Rectal smooth muscle tissue (tissue), 1 donor: ENCODE results near the gene TNFRSF18.

Experiments used
- H3K27ac ChIP-seq: one replicate; pipeline ENCODE4 v1.7.0; 2013; ENCODE audit warnings: low read depth, low read length, inconsistent platforms
- H3K27me3 ChIP-seq: one replicate; pipeline ENCODE4 v1.7.0; 2013; ENCODE audit warnings: low read length; ENCODE audit not compliant: control insufficient read depth, insufficient read depth
- H3K36me3 ChIP-seq: one replicate; pipeline ENCODE4 v1.7.0; 2013; ENCODE audit warnings: low read length; ENCODE audit not compliant: control insufficient read depth, insufficient read depth
- H3K4me1 ChIP-seq: one replicate; pipeline ENCODE4 v1.7.0; 2013; ENCODE audit warnings: low read length; ENCODE audit not compliant: control insufficient read depth, insufficient read depth
- H3K4me3 ChIP-seq: one replicate; pipeline ENCODE4 v1.7.0; 2013; ENCODE audit warnings: low read length
- H3K9ac ChIP-seq: one replicate; pipeline ENCODE4 v1.7.0; 2013; ENCODE audit warnings: low read length

TNFRSF18 gene

DNA sequence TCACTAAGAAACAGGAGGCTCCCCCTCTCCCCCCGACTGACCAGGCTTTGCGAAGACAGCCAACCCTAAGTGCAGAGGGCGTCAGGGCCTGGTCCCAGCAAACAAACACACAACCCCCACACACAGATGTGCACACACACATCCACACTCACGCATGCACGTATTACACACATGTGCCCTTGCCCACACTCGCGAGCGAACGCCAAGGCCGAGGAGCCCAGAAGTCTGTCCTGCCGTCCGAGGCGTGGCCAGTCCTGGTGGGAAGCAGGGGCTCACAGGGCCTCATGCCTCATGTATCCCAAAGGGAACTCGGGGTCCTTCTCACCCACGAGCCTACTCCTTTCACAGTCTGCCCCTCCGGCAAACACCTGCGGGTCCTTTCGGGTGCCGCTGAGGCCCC lies 23.4 kb upstream of the TNFRSF18 start:
- Histone ChIP-seq H3K4me1 (peaks cover 6% of the 10 kb centered on the region), H3K27me3 (no peaks in the 10 kb centered on the region), H3K4me3 (no peak overlapping the region), H3K27ac (no peak overlapping the region), H3K9ac (no peak overlapping the region), H3K36me3 (peaks cover 21% of the 10 kb centered on the region)

DNA sequence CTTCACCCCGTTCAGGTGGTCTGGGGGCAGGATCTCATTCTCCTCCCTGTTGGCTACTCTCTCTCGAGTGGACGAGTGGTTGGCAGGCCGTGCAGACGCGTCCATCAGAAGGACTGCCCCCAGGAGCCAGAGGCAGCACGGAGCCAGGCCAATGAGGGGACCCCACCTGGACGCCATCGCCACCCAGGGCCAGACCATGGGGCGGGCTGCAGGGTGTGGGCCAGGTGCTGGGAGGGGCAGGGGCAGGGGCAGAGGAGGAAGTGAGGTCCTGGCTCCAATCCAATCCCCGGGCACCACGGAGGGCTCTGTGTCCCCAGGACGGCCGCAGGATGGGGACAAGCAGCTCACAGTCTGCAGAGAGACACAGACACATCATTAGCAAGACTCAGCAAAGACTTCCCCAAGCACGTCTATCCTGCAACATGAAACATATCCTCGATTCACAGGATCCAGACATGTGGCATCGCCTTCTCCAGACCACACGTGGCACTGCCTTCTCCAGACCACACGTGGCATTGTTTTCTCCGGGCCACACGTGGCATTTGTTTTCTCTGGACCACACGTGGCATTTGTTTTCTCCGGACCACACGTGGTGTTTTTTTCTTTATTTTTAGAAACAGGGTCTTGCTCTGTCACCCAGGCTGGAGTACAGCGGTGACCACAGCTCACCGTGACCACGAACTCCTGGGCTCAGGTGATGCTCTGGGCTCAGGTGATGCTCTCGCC lies 22.4 kb upstream of the TNFRSF18 start:
- H3K4me3 ChIP-seq: no peak overlapping the region
- H3K36me3 ChIP-seq: peaks cover 24% of the 10 kb centered on the region
- H3K4me1 ChIP-seq: peaks cover 6% of the 10 kb centered on the region
- no peak overlapping the region for H3K27ac ChIP-seq
- no peak overlapping the region for H3K9ac ChIP-seq
- no peaks in the 10 kb centered on the region for H3K27me3 ChIP-seq

DNA sequence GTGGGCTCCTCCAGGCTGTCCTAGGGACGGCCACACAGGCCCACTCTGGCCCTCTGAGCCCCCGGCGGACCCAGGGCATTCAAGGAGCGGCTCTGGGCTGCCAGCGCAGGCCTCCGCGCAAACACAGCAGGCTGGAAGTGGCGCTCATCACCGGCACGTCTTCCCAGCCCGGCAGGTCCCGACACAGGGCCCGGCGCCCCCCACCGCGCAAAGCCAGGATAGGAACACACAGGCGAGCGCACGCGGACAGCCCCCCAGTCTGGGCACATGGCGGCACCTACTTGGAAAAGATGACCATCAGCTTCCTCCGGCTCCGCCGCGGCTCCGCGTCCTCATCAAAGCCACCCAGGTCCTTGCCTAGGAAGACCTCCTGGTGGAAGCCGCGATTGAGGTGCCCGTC lies 21.8 kb upstream of the TNFRSF18 start:
- Histone ChIP-seq H3K9ac (no peak overlapping the region), H3K36me3 (peaks cover 24% of the 10 kb centered on the region), H3K4me3 (no peak overlapping the region), H3K4me1 (peaks cover 6% of the 10 kb centered on the region), H3K27me3 (no peaks in the 10 kb centered on the region), H3K27ac (no peak overlapping the region)

DNA sequence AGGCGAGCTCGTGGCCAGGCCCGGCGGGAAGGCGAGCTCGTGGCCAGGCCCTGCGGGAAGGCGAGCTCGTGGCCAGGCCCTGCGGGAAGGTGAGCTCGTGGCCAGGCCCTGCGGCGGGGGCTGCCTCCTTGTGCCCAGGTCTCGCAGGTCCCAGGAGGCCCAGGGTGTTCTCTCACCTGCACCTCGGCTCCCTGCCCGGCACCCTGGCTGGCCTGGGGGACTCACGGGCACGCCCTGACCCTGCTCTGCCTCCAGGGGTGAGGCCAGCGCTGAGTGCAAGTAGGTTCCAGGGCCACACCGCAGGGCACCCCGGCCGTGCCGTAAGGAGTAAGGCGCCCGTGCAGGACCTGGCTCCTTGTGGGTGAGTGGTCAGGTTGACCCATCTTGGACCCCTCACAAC lies 21.0 kb upstream of the TNFRSF18 start:
- Histone ChIP-seq H3K4me1 (peaks cover 4% of the 10 kb centered on the region), H3K9ac (no peak overlapping the region), H3K36me3 (peaks cover 32% of the 10 kb centered on the region), H3K27me3 (no peaks in the 10 kb centered on the region), H3K27ac (no peak overlapping the region), H3K4me3 (no peak overlapping the region)

DNA sequence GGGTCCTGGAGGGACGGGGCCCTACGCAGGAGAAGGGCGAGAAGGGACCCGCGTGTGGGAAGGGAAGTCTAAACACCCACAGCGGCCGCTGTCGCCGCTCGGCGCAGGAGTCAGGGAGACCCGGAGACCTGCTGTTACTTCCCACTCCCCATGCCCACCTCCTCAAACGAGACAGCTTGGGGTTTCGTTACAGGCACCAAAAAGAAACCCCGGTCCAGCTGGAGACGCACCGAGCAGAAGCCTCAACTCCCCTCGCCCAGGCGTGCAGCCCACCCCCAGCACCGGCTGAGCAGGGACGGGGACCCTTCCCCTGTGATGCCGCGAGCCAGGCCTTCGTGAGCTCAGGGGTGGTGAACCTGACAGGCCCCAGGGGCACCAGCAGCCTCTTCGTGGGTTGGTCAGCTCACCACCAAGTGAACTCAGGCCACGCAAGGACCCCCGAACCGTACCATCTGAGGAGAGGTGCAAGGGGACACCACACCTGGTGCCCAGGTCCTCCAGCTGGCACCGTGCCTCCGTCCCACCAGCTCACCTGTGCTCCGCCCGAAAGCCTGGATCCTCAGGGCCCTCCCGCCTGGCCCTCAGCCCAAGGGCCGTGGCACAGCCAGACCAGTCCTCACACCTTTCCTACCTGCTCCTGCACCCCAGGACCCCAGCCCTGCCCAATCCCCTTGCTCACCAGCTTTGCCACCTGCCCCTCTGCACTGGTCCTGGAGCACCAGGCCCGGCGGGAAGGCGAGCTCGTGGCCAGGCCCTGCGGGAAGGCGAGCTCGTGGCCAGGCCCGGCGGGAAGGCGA lies 20.4 kb upstream of the TNFRSF18 start:
- no peak overlapping the region for H3K4me3 ChIP-seq
- H3K27ac ChIP-seq: no peak overlapping the region
- no peaks in the 10 kb centered on the region for H3K27me3 ChIP-seq
- H3K4me1 ChIP-seq: peaks cover 4% of the 10 kb centered on the region
- H3K36me3 ChIP-seq: peaks cover 34% of the 10 kb centered on the region
- no peak overlapping the region for H3K9ac ChIP-seq

DNA sequence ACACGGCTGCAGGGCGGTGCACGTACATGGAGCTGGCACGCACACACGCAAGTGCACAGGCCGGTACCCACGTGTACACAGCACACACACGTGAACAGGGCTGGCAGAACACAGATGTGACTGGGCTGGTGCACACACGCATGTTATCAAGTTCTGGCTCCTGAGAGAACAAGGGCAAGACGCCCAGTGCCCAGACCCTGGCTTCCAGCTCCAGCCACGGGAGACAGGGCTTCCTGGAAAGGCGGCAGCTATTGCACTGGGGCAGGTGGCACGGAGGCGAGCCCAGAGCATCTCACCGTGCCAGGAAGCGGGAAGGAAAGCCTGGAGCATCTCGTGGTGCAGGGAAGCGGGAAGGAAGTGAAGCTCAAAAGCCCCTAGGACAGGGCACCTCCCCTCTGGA lies 19.5 kb upstream of the TNFRSF18 start:
- no peak overlapping the region for H3K9ac ChIP-seq
- H3K36me3 ChIP-seq: peaks cover 37% of the 10 kb centered on the region
- no peak overlapping the region for H3K27ac ChIP-seq
- no peaks in the 10 kb centered on the region for H3K27me3 ChIP-seq
- no peak overlapping the region for H3K4me3 ChIP-seq
- H3K4me1 ChIP-seq: peaks cover 4% of the 10 kb centered on the region

DNA sequence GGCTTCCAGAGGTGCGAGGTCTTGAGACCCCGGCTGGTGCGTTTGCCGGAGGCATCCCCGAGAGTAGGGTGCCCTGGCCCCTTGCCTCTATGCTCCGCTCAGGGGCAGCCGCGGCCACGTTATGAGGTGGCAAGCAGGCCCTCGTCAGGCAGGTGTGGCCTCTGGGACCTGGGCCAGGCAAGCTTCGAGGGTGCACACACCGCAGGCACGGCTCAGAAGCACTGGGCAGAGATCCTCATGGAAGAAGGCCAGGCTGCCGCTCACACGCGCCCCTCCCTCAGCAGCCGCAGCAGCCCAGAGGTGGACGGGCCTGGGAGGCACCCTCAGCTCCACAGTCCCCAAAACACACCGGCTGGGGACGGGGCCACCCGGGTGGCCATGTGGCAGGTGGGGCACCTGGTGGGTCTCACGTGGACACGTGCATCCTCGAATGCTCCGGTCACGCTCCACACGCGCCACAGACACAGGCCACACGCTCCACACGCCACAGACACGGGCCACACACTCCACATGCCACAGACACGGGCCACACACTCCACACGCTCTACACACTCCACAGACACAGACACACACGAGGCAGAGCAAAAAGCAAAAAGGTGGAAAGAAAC lies 18.9 kb upstream of the TNFRSF18 start:
- H3K27ac ChIP-seq: no peak overlapping the region
- no peaks in the 10 kb centered on the region for H3K27me3 ChIP-seq
- H3K4me3 ChIP-seq: no peak overlapping the region
- H3K4me1 ChIP-seq: peaks cover 4% of the 10 kb centered on the region
- no peak overlapping the region for H3K9ac ChIP-seq
- H3K36me3 ChIP-seq: peaks cover 38% of the 10 kb centered on the region

DNA sequence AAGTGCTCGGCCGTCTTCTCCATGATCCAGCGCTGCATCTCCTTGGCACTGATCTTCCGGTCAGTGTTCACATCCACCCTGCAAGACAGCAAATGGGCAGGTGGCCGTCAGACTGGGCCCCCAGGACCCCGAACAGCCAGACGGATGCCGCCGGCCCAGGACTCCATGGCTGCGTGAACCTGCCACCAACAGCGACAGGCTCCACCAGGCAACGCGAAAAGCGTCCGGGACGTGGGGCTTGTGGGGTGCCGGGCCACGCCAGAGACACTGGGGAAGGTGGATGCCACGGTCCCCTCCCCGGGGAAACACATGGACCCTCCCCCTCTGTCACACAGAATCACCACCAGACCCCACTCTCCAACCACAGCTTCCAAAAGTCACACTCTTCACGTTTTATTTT lies 17.5 kb upstream of the TNFRSF18 start:
- H3K9ac ChIP-seq: no peak overlapping the region
- no peak overlapping the region for H3K4me3 ChIP-seq
- no peaks in the 10 kb centered on the region for H3K4me1 ChIP-seq
- H3K27me3 ChIP-seq: no peaks in the 10 kb centered on the region
- no peak overlapping the region for H3K27ac ChIP-seq
- peaks cover 40% of the 10 kb centered on the region for H3K36me3 ChIP-seq

DNA sequence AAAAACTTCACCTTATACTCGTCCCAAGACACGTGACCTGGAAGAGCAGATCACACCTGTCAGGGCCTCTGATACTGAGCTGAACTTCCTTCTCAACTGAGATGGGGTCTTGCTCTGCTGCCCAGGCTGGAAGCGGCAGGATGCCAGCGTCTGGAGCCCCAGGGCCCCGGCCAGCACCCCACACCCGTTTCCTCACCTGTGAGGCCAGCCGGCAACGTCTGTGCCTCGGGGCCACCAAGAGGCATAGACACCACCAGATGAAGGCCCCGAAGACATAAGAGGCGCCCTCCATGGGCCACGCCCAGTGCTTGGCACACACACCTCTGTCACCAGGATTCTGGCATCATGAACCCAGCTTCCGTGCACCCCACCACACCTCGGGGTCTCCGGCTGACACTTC lies 16.9 kb upstream of the TNFRSF18 start:
- peaks cover 41% of the 10 kb centered on the region for H3K36me3 ChIP-seq
- no peak overlapping the region for H3K27ac ChIP-seq
- H3K4me3 ChIP-seq: no peak overlapping the region
- H3K9ac ChIP-seq: no peak overlapping the region
- no peaks in the 10 kb centered on the region for H3K4me1 ChIP-seq
- H3K27me3 ChIP-seq: no peaks in the 10 kb centered on the region

DNA sequence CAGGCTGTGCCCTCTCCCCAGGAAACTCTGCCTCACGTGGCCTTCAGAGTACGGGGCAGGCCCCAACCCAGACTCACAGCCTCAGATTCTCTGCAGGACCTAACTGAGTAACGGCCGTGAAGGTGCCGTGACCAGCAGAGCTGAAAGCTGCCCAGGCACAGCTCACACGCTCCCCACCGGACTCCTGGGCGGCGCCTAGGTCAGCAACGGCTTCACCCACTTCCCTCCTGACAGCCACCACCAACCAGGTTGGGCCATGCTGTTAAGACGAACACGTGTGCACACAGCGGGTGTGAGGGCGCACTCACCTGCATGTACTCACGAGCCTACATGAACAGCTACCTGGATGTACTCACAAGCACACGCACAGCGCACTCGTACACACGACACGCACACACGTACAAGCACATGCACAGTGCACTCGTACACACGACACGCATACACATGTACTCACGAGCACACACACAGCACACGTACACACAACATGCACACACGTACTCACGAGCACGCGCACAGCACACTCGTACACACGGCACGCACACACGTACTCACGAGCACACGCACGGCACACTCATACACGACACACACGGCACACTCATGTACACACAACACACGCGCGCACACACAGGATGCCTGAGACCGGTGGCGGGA lies 16.3 kb upstream of the TNFRSF18 start:
- Histone ChIP-seq H3K4me1 (no peaks in the 10 kb centered on the region), H3K27me3 (no peaks in the 10 kb centered on the region), H3K36me3 (peaks cover 36% of the 10 kb centered on the region), H3K9ac (no peak overlapping the region), H3K27ac (no peak overlapping the region), H3K4me3 (no peak overlapping the region)

DNA sequence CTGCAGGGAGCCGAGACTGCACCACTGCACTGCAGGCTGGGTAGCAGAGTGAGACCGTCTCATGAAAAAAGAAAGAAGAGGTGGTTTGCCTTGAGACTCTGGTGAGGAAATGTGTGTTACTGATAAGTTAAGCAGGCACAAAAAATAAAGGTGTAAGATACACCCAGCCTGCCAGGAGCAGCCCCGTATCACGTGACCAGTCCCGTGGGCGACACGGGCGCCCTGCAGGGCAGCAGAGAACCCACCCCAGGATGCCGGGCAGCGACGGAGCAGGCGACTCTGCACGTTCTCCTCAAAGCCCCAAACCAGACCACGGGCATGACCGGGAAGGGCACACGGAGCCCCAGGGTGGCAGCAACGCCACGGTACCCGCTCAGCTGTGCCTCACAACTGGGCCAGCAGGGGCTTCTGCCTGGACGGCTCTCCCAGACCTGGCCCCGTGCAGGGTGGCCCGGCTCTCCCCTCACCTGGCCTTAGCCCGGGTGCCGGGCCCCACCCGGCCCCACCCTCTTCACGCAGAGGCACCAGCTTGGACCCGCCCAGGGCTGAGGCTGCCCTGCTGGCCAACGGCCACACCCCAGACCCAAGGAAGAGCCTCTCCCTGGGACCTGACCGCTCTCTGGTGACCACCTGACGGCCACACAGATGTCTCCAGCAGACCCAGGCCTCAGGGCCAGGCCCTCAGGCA lies 15.6 kb upstream of the TNFRSF18 start:
- Histone ChIP-seq H3K27me3 (no peaks in the 10 kb centered on the region), H3K4me1 (no peaks in the 10 kb centered on the region), H3K9ac (no peak overlapping the region), H3K36me3 (peaks cover 33% of the 10 kb centered on the region), H3K27ac (no peak overlapping the region), H3K4me3 (no peak overlapping the region)

DNA sequence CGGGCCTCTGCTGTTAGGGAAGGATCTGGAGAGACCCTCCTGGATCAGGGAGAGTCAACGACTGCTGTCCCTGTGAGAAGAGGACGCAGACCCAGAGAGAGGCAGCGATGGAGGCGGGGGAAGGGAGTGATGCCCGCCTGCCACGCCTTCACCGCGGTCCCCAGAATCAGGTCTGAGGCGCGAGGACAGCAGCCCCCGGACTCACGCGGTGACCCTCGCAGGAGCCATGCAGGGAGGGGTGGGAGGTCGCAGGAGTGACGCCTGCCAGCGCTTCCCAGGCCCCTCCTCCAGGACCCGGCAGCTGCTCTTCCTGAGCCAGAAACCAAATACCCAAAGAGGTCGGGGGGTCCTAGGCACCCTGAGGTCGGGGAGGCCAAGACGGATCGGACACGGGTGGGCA lies 13.8 kb upstream of the TNFRSF18 start:
- no peaks in the 10 kb centered on the region for H3K4me1 ChIP-seq
- no peak overlapping the region for H3K27ac ChIP-seq
- peaks cover 39% of the 10 kb centered on the region for H3K36me3 ChIP-seq
- H3K27me3 ChIP-seq: no peaks in the 10 kb centered on the region
- H3K9ac ChIP-seq: no peak overlapping the region
- no peak overlapping the region for H3K4me3 ChIP-seq
